ENCODE measurements around the gene TRMT1L. TPM values are rescaled to one million over a fixed set of nuclear protein-coding genes. Genes with fewer than 3 reads are reported as not detected.
A peak's percentile ranks its signal among the peaks of the same experiment; 100 is the strongest.
"Not testable (repeated sequence)": the region's sequence is repeated elsewhere in the genome, so short reads cannot be mapped to it uniquely, and the experiment has no call there.

The TRMT1L gene, protein sequence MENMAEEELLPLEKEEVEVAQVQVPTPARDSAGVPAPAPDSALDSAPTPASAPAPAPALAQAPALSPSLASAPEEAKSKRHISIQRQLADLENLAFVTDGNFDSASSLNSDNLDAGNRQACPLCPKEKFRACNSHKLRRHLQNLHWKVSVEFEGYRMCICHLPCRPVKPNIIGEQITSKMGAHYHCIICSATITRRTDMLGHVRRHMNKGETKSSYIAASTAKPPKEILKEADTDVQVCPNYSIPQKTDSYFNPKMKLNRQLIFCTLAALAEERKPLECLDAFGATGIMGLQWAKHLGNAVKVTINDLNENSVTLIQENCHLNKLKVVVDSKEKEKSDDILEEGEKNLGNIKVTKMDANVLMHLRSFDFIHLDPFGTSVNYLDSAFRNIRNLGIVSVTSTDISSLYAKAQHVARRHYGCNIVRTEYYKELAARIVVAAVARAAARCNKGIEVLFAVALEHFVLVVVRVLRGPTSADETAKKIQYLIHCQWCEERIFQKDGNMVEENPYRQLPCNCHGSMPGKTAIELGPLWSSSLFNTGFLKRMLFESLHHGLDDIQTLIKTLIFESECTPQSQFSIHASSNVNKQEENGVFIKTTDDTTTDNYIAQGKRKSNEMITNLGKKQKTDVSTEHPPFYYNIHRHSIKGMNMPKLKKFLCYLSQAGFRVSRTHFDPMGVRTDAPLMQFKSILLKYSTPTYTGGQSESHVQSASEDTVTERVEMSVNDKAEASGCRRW
- 10 to 100 TPM; 20.9 to 26.8 TPM for total RNA-seq
- 10 to 100 TPM; 10.8 to 17.4 (median 14.1) TPM for polyA plus RNA-seq
- total RNA-seq, result 13.3 to 47.6 (median 25.8) reads per million in 6 experiments

GRCh38 chr1:185156854-185157598, at the start of gene TRMT1L, which contains the start of gene SWT1:
TRMT1L (minus strand) TSS chr1:185156953; CDS start chr1:185156712, 241 bp downstream.
SWT1 (plus strand) TSS chr1:185157167; CDS start chr1:185160842, 3,675 bp downstream.
- H3K4me3 Mint-ChIP-seq, result peak within 1 kb of the TSS; percentile 90 to 99 (median 98)
- no peaks in the 10 kb centered on the region for H3K27me3 Mint-ChIP-seq
- peak within 1 kb of the TSS; percentile 94 to 99 (median 98) for H3K27ac Mint-ChIP-seq
- H3K4me1 Mint-ChIP-seq, result peaks cover 23 to 53% (median 43%) of the 10 kb centered on the region in 4 donors
- H3K36me3 Mint-ChIP-seq, result peaks cover 0 to 4% (median 0%) of the 10 kb centered on the region in 3 donors
- POLR2A ChIA-PET, result interaction anchor here (0.5 to 4.0 kb wide), 11 partner anchors 9 to 1218 kb away, joined by 3 to 39 read pairs (median 4); partner anchors contain the start of genes EDEM3, IVNS1ABP, ODR4 and RNF2
- DNase-seq (peak; percentile 90 to 99 (median 97)), ATAC-seq (peak; percentile 88 to 91)
- H3K9me3 Mint-ChIP-seq, result no peaks in the 10 kb centered on the region

DNA sequence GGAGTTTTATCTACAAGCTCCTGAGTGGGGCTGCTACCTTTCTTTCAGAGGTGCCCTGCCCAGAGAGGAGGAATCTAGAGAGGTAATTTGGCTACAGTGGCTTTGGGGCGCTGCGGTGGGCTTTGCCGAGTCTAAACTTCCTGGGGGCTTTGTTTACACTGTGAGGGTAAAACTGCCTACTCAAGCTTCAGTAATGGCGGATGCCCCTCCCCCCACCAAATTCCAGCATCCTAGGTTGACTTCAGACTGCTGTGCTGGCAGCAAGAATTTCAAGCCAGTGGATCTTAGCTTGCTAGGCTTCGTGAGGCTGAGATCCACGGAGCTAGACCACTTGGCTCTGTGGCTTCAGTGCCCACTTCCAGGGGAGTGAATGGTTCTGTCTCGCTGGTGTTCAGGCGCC, 44.1 kb upstream of the TRMT1L start:
- H3K9me3 Mint-ChIP-seq, result peaks cover 0 to 26% (median 14%) of the 10 kb centered on the region in 9 donors
- no peak overlapping the region for H3K4me3 Mint-ChIP-seq
- H3K4me1 Mint-ChIP-seq, result peaks cover 0 to 6% (median 0%) of the 10 kb centered on the region in 4 donors
- H3K27ac Mint-ChIP-seq, result no peak overlapping the region
- POLR2A ChIA-PET, result no interaction called here
- no peaks in the 10 kb centered on the region for H3K27me3 Mint-ChIP-seq
- peaks cover 25 to 58% (median 47%) of the 10 kb centered on the region in 3 donors for H3K36me3 Mint-ChIP-seq
- DNase-seq, result no peak
- ATAC-seq, result no peak

DNA sequence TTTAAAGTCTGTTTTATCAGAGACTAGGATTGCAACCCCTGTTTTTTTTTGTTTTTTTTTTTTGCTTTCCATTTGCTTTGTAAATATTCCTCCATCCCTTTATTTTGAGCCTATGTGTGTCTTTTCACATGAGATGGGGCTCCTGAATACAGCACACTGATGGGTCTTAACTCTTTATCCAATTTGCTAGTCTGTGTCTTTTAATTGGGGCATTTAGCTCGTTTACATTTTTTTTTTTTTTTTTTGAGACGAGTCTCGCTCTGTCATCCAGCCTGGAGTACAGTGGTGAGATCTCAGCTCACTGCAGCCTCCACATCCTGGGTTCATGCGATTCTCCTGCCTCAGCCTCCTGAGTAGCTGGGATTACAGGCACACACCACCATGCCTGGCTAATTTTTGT, 42.0 kb upstream of the TRMT1L start:
- Mint-ChIP-seq H3K9me3 (peaks cover 0 to 26% (median 14%) of the 10 kb centered on the region in 9 donors), H3K36me3 (peaks cover 25 to 65% (median 57%) of the 10 kb centered on the region in 3 donors)
- POLR2A ChIA-PET, result interaction anchor here (0.7 kb wide), 1 partner anchor 388 kb away, joined by 3 read pairs; no protein-coding TSS in a partner anchor
- not testable (repeated sequence) for ATAC-seq, DNase-seq, H3K4me1 Mint-ChIP-seq, H3K4me3 Mint-ChIP-seq, H3K27me3 Mint-ChIP-seq, H3K27ac Mint-ChIP-seq

GRCh38 chr1:185193756-185194155, 37.0 kb upstream of the TRMT1L start:
- H3K27ac Mint-ChIP-seq, result no peak overlapping the region
- H3K4me1 Mint-ChIP-seq, result peaks cover 0 to 5% (median 0%) of the 10 kb centered on the region in 4 donors
- DNase-seq (no peak), ATAC-seq (no peak)
- no peaks in the 10 kb centered on the region for H3K27me3 Mint-ChIP-seq
- no peak overlapping the region for H3K4me3 Mint-ChIP-seq
- peaks cover 16 to 63% (median 47%) of the 10 kb centered on the region in 3 donors for H3K36me3 Mint-ChIP-seq
- peaks cover 0 to 18% (median 14%) of the 10 kb centered on the region in 9 donors for H3K9me3 Mint-ChIP-seq
- POLR2A ChIA-PET, result interaction anchor here (0.7 kb wide), 1 partner anchor 303 kb away, joined by 3 read pairs; no protein-coding TSS in a partner anchor

- peak overlapping the region in 9 of 10 donors; percentile 10 to 76 (median 58) for H3K4me3 Mint-ChIP-seq
- POLR2A ChIA-PET, result interaction anchor here (0.6 to 1.5 kb wide), 4 partner anchors 14 to 416 kb away, joined by 3 to 14 read pairs (median 5); partner anchors contain the start of genes EDEM3, IVNS1ABP, NIBAN1 and SWT1
- DNase-seq (peak; percentile 7 to 75 (median 46)), ATAC-seq (peak; percentile 94)
- H3K36me3 Mint-ChIP-seq, result peaks cover 7 to 32% (median 18%) of the 10 kb centered on the region in 3 donors
- no peaks in the 10 kb centered on the region for H3K27me3 Mint-ChIP-seq
- no peaks in the 10 kb centered on the region for H3K9me3 Mint-ChIP-seq
- peak overlapping the region in 7 of 10 donors; percentile 53 to 83 (median 77) for H3K27ac Mint-ChIP-seq
- peaks cover 2 to 6% (median 5%) of the 10 kb centered on the region in 4 donors for H3K4me1 Mint-ChIP-seq
Observed at GRCh38 chr1:185170291-185170848, 13.6 kb upstream of the TRMT1L start.

GRCh38 chr1:185166106-185166505, 9.4 kb upstream of the TRMT1L start:
- DNase-seq (no peak), ATAC-seq (no peak)
- Mint-ChIP-seq H3K9me3 (no peaks in the 10 kb centered on the region), H3K27ac (peak overlapping the region in 2 of 10 donors; percentile 49 to 66), H3K4me3 (no peak overlapping the region), H3K4me1 (peaks cover 4 to 6% (median 5%) of the 10 kb centered on the region in 4 donors), H3K27me3 (no peaks in the 10 kb centered on the region), H3K36me3 (peaks cover 7 to 47% (median 17%) of the 10 kb centered on the region in 3 donors)
- POLR2A ChIA-PET, result interaction anchor here (1.1 kb wide), 1 partner anchor 9 kb away, joined by 3 read pairs; the partner anchor contains the start of genes SWT1 and TRMT1L

DNA sequence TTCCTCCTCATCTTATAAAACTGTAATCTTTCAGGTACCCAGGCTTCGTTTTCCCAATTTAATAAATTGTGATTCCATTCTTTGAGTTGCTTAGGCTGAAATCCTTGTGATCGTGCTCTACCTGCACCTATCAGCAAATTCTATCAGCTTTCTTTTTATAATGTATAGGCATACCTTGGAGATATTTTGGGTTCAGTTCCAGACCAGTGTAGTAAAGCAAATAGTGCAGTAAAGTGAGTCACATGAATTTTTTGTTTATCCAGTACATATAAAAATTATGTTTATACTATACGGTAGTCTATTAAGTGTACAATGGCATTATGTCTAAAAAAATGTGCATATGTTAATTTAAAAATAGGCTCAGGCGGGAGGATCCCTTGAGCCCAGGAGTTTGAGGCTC, 5.7 kb upstream of the TRMT1L start:
- POLR2A ChIA-PET, result no interaction called here
- H3K4me1 Mint-ChIP-seq, result peaks cover 8 to 13% (median 10%) of the 10 kb centered on the region in 4 donors
- no peak for ATAC-seq

DNA sequence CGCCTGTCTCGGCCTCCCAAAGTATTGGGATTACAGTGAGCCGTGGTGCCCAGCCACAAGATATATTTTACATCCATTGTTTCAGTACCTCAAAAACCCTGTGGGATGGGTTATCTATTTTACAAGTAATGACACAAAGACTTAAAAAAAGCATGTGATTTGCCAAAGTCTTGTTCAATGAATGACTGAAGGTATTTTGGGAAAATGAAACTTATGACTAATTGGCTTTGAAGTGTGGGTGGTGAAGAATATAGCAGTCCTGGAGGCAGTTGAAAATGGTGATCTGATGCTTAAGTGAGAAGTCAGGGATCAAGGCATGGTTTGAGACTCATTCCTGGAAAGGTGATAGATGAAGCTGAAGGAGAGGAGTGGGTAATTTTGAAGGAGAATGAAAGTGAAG, 3.2 kb upstream of the TRMT1L start:
- DNase-seq (no peak), ATAC-seq (no peak)
- no peak overlapping the region for H3K27ac Mint-ChIP-seq
- no peaks in the 10 kb centered on the region for H3K27me3 Mint-ChIP-seq
- POLR2A ChIA-PET, result no interaction called here
- H3K4me3 Mint-ChIP-seq, result no peak overlapping the region
- no peaks in the 10 kb centered on the region for H3K9me3 Mint-ChIP-seq
- peaks cover 12 to 26% (median 22%) of the 10 kb centered on the region in 4 donors for H3K4me1 Mint-ChIP-seq
- peaks cover 0 to 23% (median 10%) of the 10 kb centered on the region in 3 donors for H3K36me3 Mint-ChIP-seq

More for the DNA sequence above, 5.7 kb upstream of the TRMT1L start:
- Mint-ChIP-seq H3K27ac (no peak overlapping the region), H3K9me3 (no peaks in the 10 kb centered on the region), H3K36me3 (peaks cover under 1 to 35% (median 17%) of the 10 kb centered on the region in 3 donors), H3K27me3 (no peaks in the 10 kb centered on the region), H3K4me3 (no peak overlapping the region)
- no peak for DNase-seq

DNA sequence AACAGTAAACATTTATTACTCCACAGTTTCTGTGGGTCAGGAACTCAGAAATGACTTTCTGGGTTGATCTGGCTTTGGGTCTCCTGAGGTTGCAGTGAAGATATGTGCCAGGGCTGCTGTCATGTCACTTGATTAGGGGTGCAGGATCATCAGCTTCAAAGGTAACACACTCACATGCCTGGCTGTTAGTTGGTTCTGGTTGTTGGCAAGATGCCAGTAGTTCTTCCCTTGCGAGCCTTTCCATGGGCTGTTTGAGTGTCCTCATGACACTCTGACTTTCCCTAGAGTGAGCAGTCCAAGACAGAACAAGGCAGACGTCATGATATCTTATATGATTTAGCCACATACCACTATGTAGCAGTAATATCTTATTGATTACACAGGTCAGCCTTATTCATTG, 2.0 kb upstream of the TRMT1L start:
- H3K4me3 Mint-ChIP-seq, result peak overlapping the region in 7 of 10 donors; percentile 14 to 99 (median 46)
- no peak for DNase-seq
- no peaks in the 10 kb centered on the region for H3K27me3 Mint-ChIP-seq
- H3K36me3 Mint-ChIP-seq, result peaks cover 0 to 12% (median 4%) of the 10 kb centered on the region in 3 donors
- POLR2A ChIA-PET, result interaction anchor here (3.9 to 4.0 kb wide), 2 partner anchors 112 to 158 kb away, joined by 25 to 39 read pairs; partner anchors contain the start of genes IVNS1ABP and RNF2
- peak overlapping the region in 1 of 10 donors; percentile 79 for H3K27ac Mint-ChIP-seq
- ATAC-seq, result no peak
- H3K9me3 Mint-ChIP-seq, result no peaks in the 10 kb centered on the region
- H3K4me1 Mint-ChIP-seq, result peaks cover 13 to 37% (median 28%) of the 10 kb centered on the region in 4 donors

- DNase-seq (peak in 2 of 10 donors; percentile 2 to 9), ATAC-seq (no peak)
- H3K36me3 Mint-ChIP-seq, result peaks cover 0 to 5% (median 0%) of the 10 kb centered on the region in 3 donors
- H3K9me3 Mint-ChIP-seq, result no peaks in the 10 kb centered on the region
- H3K27me3 Mint-ChIP-seq, result no peaks in the 10 kb centered on the region
- POLR2A ChIA-PET, result interaction anchor here (0.5 to 4.0 kb wide), 9 partner anchors 12 to 523 kb away, joined by 3 to 39 read pairs (median 6); partner anchors contain the start of genes EDEM3, IVNS1ABP and RNF2
- peak overlapping the region; percentile 90 to 99 (median 98) for H3K4me3 Mint-ChIP-seq
- peak overlapping the region; percentile 94 to 98 (median 98) for H3K27ac Mint-ChIP-seq
- peaks cover 18 to 45% (median 35%) of the 10 kb centered on the region in 4 donors for H3K4me1 Mint-ChIP-seq
Observed at GRCh38 chr1:185157599-185158412, 1.1 kb upstream of the TRMT1L start.

All from naive thymus-derived CD8-positive, alpha-beta T cell (primary cell).